22Rv1 (cell line): Measurements from ENCODE around the gene EIF2S1.
"Not testable (repeated sequence)": the region's sequence is repeated elsewhere in the genome, so short reads cannot be mapped to it uniquely, and the experiment has no call there.

Experiments used
- H3K27ac ChIP-seq: fragments of 450-650 bp; 2 replicates; pipeline ENCODE4 v1.5.1; 2017
- CTCF ChIP-seq: fragments of 450-650 bp; IDR thresholded peaks from 2 replicates; pipeline ENCODE4 v1.5.1; 2017; ENCODE audit warnings: mild to moderate bottlenecking
- ZFX ChIP-seq: fragments of 450-650 bp; IDR thresholded peaks from 2 replicates; pipeline ENCODE4 v1.6.1; 2017; ENCODE audit warnings: antibody characterized with exemption, borderline replicate concordance

The EIF2S1 gene

GRCh38 chr14:67395876-67396189 is 35.7 kb downstream of the EIF2S1 start:
- H3K27ac ChIP-seq = no peak overlapping the region
- TF ChIP-seq ZFX = no peak
- no peak for TF ChIP-seq CTCF

DNA sequence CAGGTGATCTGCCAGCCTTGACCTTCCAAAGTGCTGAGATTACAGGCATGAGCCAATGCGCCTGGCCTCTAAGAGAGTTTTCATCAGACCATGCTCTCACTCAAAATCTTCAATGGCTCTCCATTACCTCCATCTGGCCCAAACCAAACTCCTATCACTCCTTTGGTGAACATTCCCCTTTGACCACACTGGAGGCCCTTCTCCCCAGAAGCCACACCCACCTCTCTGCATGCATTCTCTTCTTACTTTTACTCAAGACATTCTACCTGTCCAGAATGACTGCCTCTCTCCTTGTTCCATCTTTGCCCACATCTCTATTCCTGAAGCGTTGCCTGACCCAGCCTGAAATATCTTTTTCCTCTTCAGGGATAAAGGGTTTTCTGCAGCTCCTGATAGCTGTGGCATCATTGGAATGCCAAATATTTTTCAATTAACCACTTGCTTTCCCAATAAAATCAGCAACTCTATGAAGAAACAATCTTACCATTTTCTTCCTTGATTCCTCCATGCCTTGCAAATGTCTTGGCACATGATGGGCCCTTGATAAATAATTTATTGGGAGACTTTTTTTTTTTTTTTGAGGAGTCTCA is 36.3 kb downstream of the EIF2S1 start:
- H3K27ac ChIP-seq = no peak overlapping the region
- no peak for TF ChIP-seq CTCF
- no peak for TF ChIP-seq ZFX

GRCh38 chr14:67397536-67397935 is 37.4 kb downstream of the EIF2S1 start:
- TF ChIP-seq CTCF (no peak), ZFX (no peak)
- H3K27ac ChIP-seq = no peak overlapping the region

DNA sequence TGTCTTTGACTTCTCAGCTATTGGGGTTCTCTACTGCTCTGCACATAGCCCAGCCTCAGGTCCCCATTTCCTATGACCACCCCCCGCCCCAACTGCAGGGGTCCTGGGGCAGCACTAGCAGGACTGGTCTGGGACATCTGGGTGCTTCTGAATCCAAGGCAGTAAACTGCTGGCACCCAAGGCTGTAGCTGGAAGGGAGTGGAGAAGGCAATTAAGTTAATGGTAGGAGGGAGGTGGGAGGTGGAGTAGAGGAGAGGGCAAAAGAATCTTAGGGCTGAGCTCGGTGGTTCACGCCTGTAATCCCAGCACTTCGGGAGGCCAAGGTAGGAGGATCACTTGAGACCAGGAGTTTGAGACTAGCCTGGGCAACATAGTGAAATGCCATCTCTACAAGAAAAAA is 40.3 kb downstream of the EIF2S1 start:
- H3K27ac ChIP-seq = no peak overlapping the region
- no peak for TF ChIP-seq ZFX
- no peak for TF ChIP-seq CTCF

DNA sequence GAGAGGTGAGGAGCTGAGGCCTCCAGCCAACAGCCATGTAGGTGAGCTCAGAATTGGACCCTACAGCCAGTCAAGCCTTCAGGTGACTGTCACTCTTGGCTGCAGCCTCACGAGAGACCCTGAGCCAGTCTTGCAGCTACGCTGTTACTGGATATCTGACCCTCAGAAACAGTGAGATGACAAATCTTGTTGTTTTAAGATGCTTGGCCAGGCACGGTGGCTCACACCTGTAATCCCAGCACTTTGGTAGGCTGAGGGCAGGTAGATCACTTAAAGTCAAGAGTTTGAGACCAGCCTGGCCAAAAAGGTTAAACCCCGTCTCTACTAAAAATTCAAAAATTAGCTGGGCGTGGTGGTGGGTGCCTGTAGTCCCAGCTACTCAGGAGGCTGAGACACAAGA is 45.6 kb downstream of the EIF2S1 start:
- no peak overlapping the region for H3K27ac ChIP-seq
- TF ChIP-seq ZFX (no peak), CTCF (no peak)

GRCh38 chr14:67408122-67408801 is 48.1 kb downstream of the EIF2S1 start:
- H3K27ac ChIP-seq = not testable (repeated sequence)

DNA sequence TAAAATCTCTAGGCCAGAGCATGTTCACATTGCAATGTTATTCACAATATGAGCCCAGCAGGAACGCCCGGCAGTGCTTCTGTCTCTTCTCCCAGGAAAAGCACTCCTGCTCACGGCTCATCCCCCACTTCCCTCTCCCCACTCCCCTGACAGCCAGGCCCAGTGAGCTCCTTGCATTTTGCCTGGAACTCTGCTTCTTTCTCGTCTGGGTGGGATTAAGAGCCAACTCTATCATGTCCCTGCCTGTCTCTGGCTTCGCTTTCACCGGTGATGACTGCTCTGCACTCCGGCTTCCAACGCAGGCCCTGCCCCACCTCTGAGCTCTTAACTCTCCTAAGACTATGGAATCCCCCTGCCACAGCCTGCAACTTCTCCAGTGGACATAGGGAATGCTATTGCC is 49.3 kb downstream of the EIF2S1 start:
- H3K27ac ChIP-seq = no peak overlapping the region
- TF ChIP-seq CTCF (no peak), ZFX (no peak)

- TF ChIP-seq ZFX = no peak
- no peak overlapping the region for H3K27ac ChIP-seq
These were observed 50.2 kb downstream of the EIF2S1 start for GRCh38 chr14:67410313-67410712.
